Lower leg skin (tissue), 3 donors: Measurements from ENCODE around the gene FAXDC2.

ENCODE experiments used
- CTCF ChIP-seq, 3 donors: fragments of 450-650 bp; IDR thresholded peaks; one replicate each; pipeline ENCODE4 v1.5.1; 2016; ENCODE audit warnings: antibody characterized with exemption in 3 of 3, mild to moderate bottlenecking in 3 of 3, moderate library complexity in 2 of 3
- POLR2A ChIP-seq, 2 donors: fragments of 450-650 bp; IDR thresholded peaks; one replicate each; pipeline ENCODE4 v1.6.1; 2016 to 2017; ENCODE audit warnings: antibody characterized with exemption in 2 of 2, mild to moderate bottlenecking in 1 of 2, moderate library complexity in 1 of 2

- no peak for TF ChIP-seq CTCF (IDR thresholded peaks at IDR 0.05)
- no peak for TF ChIP-seq POLR2A (IDR thresholded peaks at IDR 0.05)
Observed at GRCh38 chr5:154836225-154836624, 14.2 kb downstream of the FAXDC2 start.
